ENCODE results near the gene UBR3.

UBR3 gene

DNA sequence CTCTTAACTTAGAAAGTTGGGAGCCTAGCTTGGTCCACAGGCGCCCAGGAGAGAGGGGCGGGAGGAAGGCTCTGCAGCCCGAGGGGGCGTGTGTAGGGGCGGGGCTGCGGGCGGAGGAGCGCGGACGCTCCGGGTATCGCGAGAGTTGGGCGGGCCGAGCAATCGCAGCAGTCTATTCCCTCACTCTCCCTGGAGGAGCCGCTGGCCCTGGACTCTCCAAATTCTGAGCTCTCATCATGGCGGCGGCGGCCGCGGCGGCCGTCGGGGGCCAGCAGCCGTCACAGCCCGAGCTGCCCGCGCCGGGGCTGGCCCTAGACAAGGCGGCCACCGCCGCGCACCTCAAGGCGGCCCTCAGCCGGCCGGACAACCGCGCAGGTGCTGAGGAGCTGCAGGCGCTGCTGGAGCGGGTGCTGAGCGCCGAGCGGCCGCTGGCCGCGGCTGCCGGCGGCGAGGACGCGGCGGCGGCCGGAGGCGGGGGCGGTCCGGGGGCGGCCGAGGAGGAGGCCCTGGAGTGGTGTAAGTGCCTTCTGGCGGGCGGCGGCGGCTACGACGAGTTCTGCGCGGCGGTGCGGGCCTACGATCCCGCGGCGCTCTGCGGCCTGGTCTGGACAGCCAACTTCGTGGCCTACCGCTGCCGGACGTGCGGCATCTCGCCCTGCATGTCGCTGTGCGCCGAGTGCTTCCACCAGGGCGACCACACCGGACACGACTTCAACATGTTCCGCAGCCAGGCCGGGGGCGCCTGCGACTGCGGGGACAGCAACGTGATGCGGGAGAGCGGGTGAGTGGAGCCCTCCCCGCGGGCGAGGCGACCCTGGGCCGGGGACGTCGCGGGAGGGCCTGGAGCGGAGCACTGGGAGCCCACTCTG is at the start of gene UBR3:
TSS of gene UBR3 (plus strand) at position 183 of the 869 bp plus-strand sequence. CDS start at position 237, 54 bp downstream.
- Histone ChIP-seq H3K36me3 (ENCODE audit: low read depth) (peaks cover 14% of the 10 kb centered on the region), H3K4me3 (ENCODE audit: severe bottlenecking) (peak within 1 kb of the TSS; percentile 99), H3K27ac (ENCODE audit: poor library complexity, severe bottlenecking) (peak within 1 kb of the TSS; percentile 54), H3K27me3 (ENCODE audit: insufficient read depth, poor library complexity, severe bottlenecking) (no peaks in the 10 kb centered on the region), H3K4me1 (ENCODE audit: insufficient read depth, poor library complexity, severe bottlenecking) (peaks cover 14% of the 10 kb centered on the region), H3K9me3 (ENCODE audit: severe bottlenecking) (no peaks in the 10 kb centered on the region)
- DNase-seq (ENCODE audit: low spot score) (peak; percentile 92), ATAC-seq (ENCODE audit: low read depth) (peak; percentile 82)
- peak; percentile 19 for TF ChIP-seq CTCF (IDR thresholded peaks at IDR 0.05; ENCODE audit: poor library complexity, severe bottlenecking)

- no peak for ATAC-seq (ENCODE audit: low read depth)
- no peaks in the 10 kb centered on the region for H3K4me1 ChIP-seq (ENCODE audit: insufficient read depth, poor library complexity, severe bottlenecking)
- TF ChIP-seq CTCF (IDR thresholded peaks at IDR 0.05; ENCODE audit: poor library complexity, severe bottlenecking) = no peak
- no peak for DNase-seq (ENCODE audit: low spot score)
- no peaks in the 10 kb centered on the region for H3K36me3 ChIP-seq (ENCODE audit: low read depth)
- H3K27me3 ChIP-seq (ENCODE audit: insufficient read depth, poor library complexity, severe bottlenecking) = no peaks in the 10 kb centered on the region
- no peak overlapping the region for H3K4me3 ChIP-seq (ENCODE audit: severe bottlenecking)
- H3K9me3 ChIP-seq (ENCODE audit: severe bottlenecking) = no peaks in the 10 kb centered on the region
- H3K27ac ChIP-seq (ENCODE audit: poor library complexity, severe bottlenecking) = no peak overlapping the region
These were observed 48.8 kb upstream of the UBR3 start for GRCh38 chr2:169778446-169778845.

DNA sequence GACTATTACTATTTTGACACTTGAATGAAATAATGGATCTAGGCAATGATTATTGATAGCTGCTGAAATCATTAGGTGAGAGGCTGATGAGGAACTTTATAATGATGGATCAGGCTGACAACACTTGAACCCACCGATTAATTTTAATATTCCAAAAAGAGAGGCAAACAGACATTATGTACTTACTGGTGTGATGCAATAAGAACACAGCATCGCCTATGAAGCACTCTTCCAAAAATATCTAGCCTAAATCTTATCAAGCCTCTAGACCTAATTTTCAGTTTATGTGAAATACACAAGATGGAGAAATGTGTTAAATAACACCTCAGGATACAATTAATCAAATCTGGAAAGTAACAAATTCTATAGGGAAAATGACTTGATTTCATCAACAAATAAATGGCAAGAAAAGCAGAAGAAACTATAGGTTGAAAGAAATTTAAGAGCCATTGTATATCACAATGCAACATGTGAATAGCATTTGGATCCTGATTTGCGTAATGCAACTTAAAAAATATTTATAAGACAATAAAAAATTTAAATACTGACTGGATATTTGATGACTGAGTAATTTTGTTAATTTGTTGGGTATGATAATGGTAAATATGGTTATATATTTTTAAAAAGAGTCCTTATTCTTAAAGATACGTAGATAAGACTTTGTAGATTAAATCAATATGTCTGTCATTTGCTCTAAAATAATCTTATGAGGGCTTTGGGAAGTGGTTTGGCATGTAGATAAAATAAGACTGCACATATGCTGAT is 45.8 kb upstream of the UBR3 start:
- ATAC-seq (ENCODE audit: low read depth) (no peak), DNase-seq (ENCODE audit: low spot score) (no peak)
- H3K27ac ChIP-seq (ENCODE audit: poor library complexity, severe bottlenecking) = no peak overlapping the region
- H3K9me3 ChIP-seq (ENCODE audit: severe bottlenecking) = no peaks in the 10 kb centered on the region
- H3K27me3 ChIP-seq (ENCODE audit: insufficient read depth, poor library complexity, severe bottlenecking) = no peaks in the 10 kb centered on the region
- no peaks in the 10 kb centered on the region for H3K36me3 ChIP-seq (ENCODE audit: low read depth)
- no peak overlapping the region for H3K4me3 ChIP-seq (ENCODE audit: severe bottlenecking)
- no peak for TF ChIP-seq CTCF (IDR thresholded peaks at IDR 0.05; ENCODE audit: poor library complexity, severe bottlenecking)
- no peaks in the 10 kb centered on the region for H3K4me1 ChIP-seq (ENCODE audit: insufficient read depth, poor library complexity, severe bottlenecking)

DNA sequence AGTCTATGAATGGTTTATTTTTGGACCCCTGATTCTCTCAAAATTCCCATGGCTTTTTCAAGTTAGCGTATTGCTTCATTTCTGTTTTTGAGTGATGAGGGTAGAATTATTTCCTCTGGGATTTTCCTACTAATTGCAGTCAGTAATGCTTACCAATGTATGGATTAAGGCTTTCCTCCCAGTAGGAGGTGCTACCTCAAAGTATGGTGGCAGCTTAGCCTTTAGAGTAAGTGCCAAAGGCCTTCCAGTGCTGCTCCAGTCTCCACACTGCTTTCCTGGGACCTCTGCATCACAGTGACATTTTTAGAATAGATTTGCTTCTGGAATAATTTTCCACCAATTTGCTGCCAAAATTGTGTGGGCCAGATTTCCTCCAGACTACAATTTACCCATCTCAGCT is 44.7 kb upstream of the UBR3 start:
- Histone ChIP-seq H3K4me1 (ENCODE audit: insufficient read depth, poor library complexity, severe bottlenecking) (no peaks in the 10 kb centered on the region), H3K27ac (ENCODE audit: poor library complexity, severe bottlenecking) (no peak overlapping the region), H3K27me3 (ENCODE audit: insufficient read depth, poor library complexity, severe bottlenecking) (no peaks in the 10 kb centered on the region), H3K9me3 (ENCODE audit: severe bottlenecking) (no peaks in the 10 kb centered on the region), H3K4me3 (ENCODE audit: severe bottlenecking) (no peak overlapping the region), H3K36me3 (ENCODE audit: low read depth) (no peaks in the 10 kb centered on the region)
- TF ChIP-seq CTCF (IDR thresholded peaks at IDR 0.05; ENCODE audit: poor library complexity, severe bottlenecking) = no peak
- no peak for ATAC-seq (ENCODE audit: low read depth)
- DNase-seq (ENCODE audit: low spot score) = no peak

Measured in RWPE2 (cell line).